HL-60 (cell line): ENCODE results near the gene NOTO.

Experiments used
- DNase-seq, 2 experiments: peaks; one replicate each; pipeline ENCODE4 v3.0.0-alpha.2; 2010 to 2020; ENCODE audit warnings: low read depth in 1 of 2, low spot score in 1 of 2
- H3K27ac ChIP-seq: fragments of 250-450 bp; sonication (Bioruptor Pico); replicated peaks from 2 replicates; pipeline ENCODE4 v1.5.1; 2020; ENCODE audit warnings: mild to moderate bottlenecking, moderate library complexity
- H3K27me3 ChIP-seq: fragments of 250-450 bp; sonication (Bioruptor Pico); 2 replicates; pipeline ENCODE4 v1.5.1; 2021; ENCODE audit warnings: mild to moderate bottlenecking, moderate library complexity; ENCODE audit not compliant: insufficient read depth, poor library complexity, severe bottlenecking
- H3K4me3 ChIP-seq: replicated peaks from 2 replicates; pipeline ENCODE4 v1.5.1; 2011; ENCODE audit warnings: mild to moderate bottlenecking, control low read depth, low read length; ENCODE audit not compliant: insufficient read depth
- CTCF ChIP-seq: IDR thresholded peaks from one replicate; pipeline ENCODE4 v1.5.1; 2011; ENCODE audit warnings: low read length, control low read depth, inconsistent platforms; ENCODE audit not compliant: insufficient read depth
- GABPA ChIP-seq: IDR thresholded peaks from 2 replicates; pipeline ENCODE4 v1.6.1; 2012; ENCODE audit warnings: low read depth
- POLR2AphosphoS5 ChIP-seq: IDR thresholded peaks from 2 replicates; pipeline ENCODE4 v1.6.1; 2012; ENCODE audit warnings: low read depth
- REST ChIP-seq: IDR thresholded peaks from 2 replicates; pipeline ENCODE4 v1.6.1; 2012; ENCODE audit warnings: low read depth; ENCODE audit not compliant: insufficient replicate concordance
- SPI1 ChIP-seq: IDR thresholded peaks from 2 replicates; pipeline ENCODE4 v1.6.1; 2012; ENCODE audit warnings: low read depth, mild to moderate bottlenecking, borderline replicate concordance

The NOTO gene

GRCh38 chr2:73218298-73218697 lies 15.9 kb downstream of the NOTO start:
- TF ChIP-seq GABPA (no peak), REST (no peak), CTCF (no peak), POLR2AphosphoS5 (no peak), SPI1 (no peak)
- H3K4me3 ChIP-seq = no peak overlapping the region
- H3K27ac ChIP-seq = no peak overlapping the region
- DNase-seq = no peak
- H3K27me3 ChIP-seq = no peaks in the 10 kb centered on the region

- Histone ChIP-seq H3K27me3 (no peaks in the 10 kb centered on the region), H3K27ac (no peak overlapping the region), H3K4me3 (no peak overlapping the region)
- TF ChIP-seq GABPA (no peak), REST (no peak), CTCF (no peak), POLR2AphosphoS5 (no peak), SPI1 (no peak)
- DNase-seq = no peak
Observed at GRCh38 chr2:73223821-73224220, 21.4 kb downstream of the NOTO start.

GRCh38 chr2:73225513-73226360 lies 23.4 kb downstream of the NOTO start:
- TF ChIP-seq POLR2AphosphoS5 (no peak), CTCF (no peak), SPI1 (peak; percentile 45; the same call in 1 of the 2 replicates), GABPA (no peak)
- H3K27ac ChIP-seq = no peak overlapping the region; the same call in 1 of the 2 replicates

GRCh38 chr2:73227086-73227485 lies 24.7 kb downstream of the NOTO start:
- Histone ChIP-seq H3K4me3 (no peak overlapping the region), H3K27me3 (no peaks in the 10 kb centered on the region), H3K27ac (no peak overlapping the region)
- no peak for TF ChIP-seq REST
- no peak for TF ChIP-seq CTCF
- 0 out of 2 replicates have a peak, but pooled peaks have one; percentile 16 for TF ChIP-seq POLR2AphosphoS5
- DNase-seq = no peak

More at GRCh38 chr2:73225513-73226360, 23.4 kb downstream of the NOTO start:
- Histone ChIP-seq H3K4me3 (no peak overlapping the region), H3K27me3 (no peaks in the 10 kb centered on the region)
- DNase-seq = peak; percentile 25 to 45
